ENCODE results near the gene TMEM272. TPM values are rescaled to one million over a fixed set of nuclear protein-coding genes. Genes with fewer than 3 reads are reported as not detected.

The TMEM272 gene
- total RNA-seq (2014; rRNA removed) (0.06 and 0.07 TPM in 2 replicates), Bru-seq, nascent RNA (not detected), BruChase-seq, experiment 1, labeled RNA remaining after a 6-hour chase (percentile 25 among the genes with signal in this experiment), BruChase-seq, experiment 2, labeled RNA remaining after a 2-hour chase (percentile 25 among the genes with signal in this experiment)
- long read RNA-seq, result 0 reads

- H3K4me2 ChIP-seq (ENCODE audit: low read length), result no peak within 1 kb of the TSS
- peaks cover 18% of the 10 kb centered on the region for H3K4me1 ChIP-seq (ENCODE audit: insufficient read depth, low read length)
- H3K9me3 ChIP-seq (ENCODE audit: low read length), result no peaks in the 10 kb centered on the region
- H3K27me3 ChIP-seq (ENCODE audit: low read length), result no peaks in the 10 kb centered on the region
- no TSS peak for BruUV-seq (replicated peaks)
- H3K4me3 ChIP-seq (ENCODE audit: low read length), result no peak within 1 kb of the TSS
- ChIA-PET CTCF (interaction anchor here (0.6 kb wide), 1 partner anchor 16 kb away, joined by 3 read pairs; no protein-coding TSS in a partner anchor), POLR2A (ENCODE audit: unreplicated experiment) (no interaction called here)
- no peaks in the 10 kb centered on the region for H3F3A ChIP-seq (ENCODE audit: low read length, unreplicated experiment)
- no peak within 1 kb of the TSS for H3K9ac ChIP-seq (ENCODE audit: low read length)
- H3K79me2 ChIP-seq (ENCODE audit: low read length), result no peaks in the 10 kb centered on the region
- 0 out of 2 replicates have a peak within 1 kb of the TSS, but pooled peaks have one; percentile 30 for H2AFZ ChIP-seq (ENCODE audit: low read length)
- no peaks in the 10 kb centered on the region for H3K9me2 ChIP-seq (replicated peaks; ENCODE audit: low read length)
- no peaks in the 10 kb centered on the region; the same call in 1 of the 2 replicates for H3K36me3 ChIP-seq (ENCODE audit: low read depth, low read length)
- no peak within 1 kb of the TSS for H3K27ac ChIP-seq (ENCODE audit: low read length)
- intact Hi-C loops (cut with micrococcal nuclease), result no loop called here
- peak; percentile 34 for DNase-seq
- TF ChIP-seq CTCF (conservative IDR thresholded peaks at IDR 0.05; ENCODE audit: low read depth, low read length) (peak; percentile 71), EZH2 (IDR thresholded peaks at IDR 0.05; ENCODE audit: low read length, unreplicated experiment) (no peak), EZH2phosphoT487 (IDR thresholded peaks at IDR 0.05; ENCODE audit: borderline replicate concordance, low read length) (no peak)
- H4K20me1 ChIP-seq (ENCODE audit: low read length), result no peaks in the 10 kb centered on the region
- 0 out of 2 replicates have a peak, but pooled peaks have one; percentile 19 for ATAC-seq
Observed at GRCh38 chr13:51844862-51845573, at the start of gene TMEM272. TSS of gene TMEM272 (minus strand) at chr13:51845177. CDS start at chr13:51838530, 6,647 bp downstream.

GRCh38 chr13:51894239-51894638 is 49.3 kb upstream of the TMEM272 start:
- TF ChIP-seq EZH2 (IDR thresholded peaks at IDR 0.05; ENCODE audit: low read length, unreplicated experiment), result no peak
- TF ChIP-seq EZH2phosphoT487 (IDR thresholded peaks at IDR 0.05; ENCODE audit: borderline replicate concordance, low read length), result no peak
- no peak for TF ChIP-seq CTCF (conservative IDR thresholded peaks at IDR 0.05; ENCODE audit: low read depth, low read length)
- ChIA-PET POLR2A (ENCODE audit: unreplicated experiment) (interaction anchor here (0.5 kb wide), 1 partner anchor 32 kb away, joined by 6 read pairs; no protein-coding TSS in a partner anchor), CTCF (no interaction called here)
- H3K4me3 ChIP-seq (ENCODE audit: low read length), result no peak overlapping the region
- no peak overlapping the region for H3K27ac ChIP-seq (ENCODE audit: low read length)
- H3K36me3 ChIP-seq (ENCODE audit: low read depth, low read length), result no peaks in the 10 kb centered on the region; the same call in 1 of the 2 replicates
- ATAC-seq (peak; percentile 39), DNase-seq (peak; percentile 30)
- H3K9ac ChIP-seq (ENCODE audit: low read length), result no peak overlapping the region
- BruUV-seq (replicated peaks), result no TSS peak
- H3K4me2 ChIP-seq (ENCODE audit: low read length), result no peak overlapping the region
- no peaks in the 10 kb centered on the region for H3K27me3 ChIP-seq (ENCODE audit: low read length)
- no peaks in the 10 kb centered on the region for H3K9me2 ChIP-seq (replicated peaks; ENCODE audit: low read length)
- no peaks in the 10 kb centered on the region for H3K9me3 ChIP-seq (ENCODE audit: low read length)
- intact Hi-C loops (cut with micrococcal nuclease), result no loop called here
- H3F3A ChIP-seq (ENCODE audit: low read length, unreplicated experiment), result no peaks in the 10 kb centered on the region
- H4K20me1 ChIP-seq (ENCODE audit: low read length), result no peaks in the 10 kb centered on the region
- no peaks in the 10 kb centered on the region for H3K79me2 ChIP-seq (ENCODE audit: low read length)
- H2AFZ ChIP-seq (ENCODE audit: low read length), result no peak overlapping the region
- H3K4me1 ChIP-seq (ENCODE audit: insufficient read depth, low read length), result no peaks in the 10 kb centered on the region; the same call in 1 of the 2 replicates

Data from PC-3 (cell line).